Endothelial cell of umbilical vein (primary cell): ENCODE data around the gene CEP44. TPM values are rescaled to one million over a fixed set of nuclear protein-coding genes. Genes with fewer than 3 reads are reported as not detected.

Experiments
- BruUV-seq: library from RNA; stranded (reverse); fragments of 400-500 nt; replicated peaks from 2 replicates; lab custom pipeline; 2021; lab: Mats Ljungman, UMichigan
- CTCF ChIA-PET: fragments of 300-600, 350-600 bp; sonication (Branson Sonifier 250); formaldehyde crosslinking; loops from one replicate; lab custom pipeline; 2021; ENCODE audit warnings: antibody characterized with exemption, inconsistent platforms; lab: Charles Lee
- POLR2A ChIA-PET: fragments of 300-600, 350-600 bp; sonication (Branson Sonifier 250); formaldehyde crosslinking; loops from one replicate; lab custom pipeline; 2021; ENCODE audit warnings: antibody characterized with exemption, inconsistent platforms; lab: Charles Lee
- DNase-seq: peaks from one replicate; pipeline ENCODE4 v3.0.0-alpha.2; 2011; ENCODE audit warnings: low read depth, low spot score
- FAIRE-seq: peaks from 2 replicates; lab custom pipeline; 2011; peaks lifted over from hg19 to GRCh38; lab: Jason Lieb, UNC
- H2AFZ ChIP-seq: 2 replicates; pipeline ENCODE4 v1.6.0; 2012; ENCODE audit warnings: low read depth, low read length, control low read depth, inconsistent platforms
- H3K27ac ChIP-seq: 2 replicates; pipeline ENCODE4 v1.5.1; 2011; ENCODE audit warnings: low read depth, mild to moderate bottlenecking, control low read depth, low read length, moderate library complexity; ENCODE audit not compliant: insufficient read depth
- H3K27me3 ChIP-seq, 2 experiments: 2 replicates each; pipeline versions ENCODE4 v1.6.0 to v1.6.1; 2011; ENCODE audit warnings: low read length in 2 of 2, mixed read lengths in 1 of 2; ENCODE audit not compliant: control insufficient read depth in 2 of 2, insufficient read depth in 2 of 2
- H3K36me3 ChIP-seq, 2 experiments: 2 replicates in 1 of 2; 3 replicates in 1 of 2; pipeline ENCODE4 v1.5.1; 2011; ENCODE audit warnings: low read length in 2 of 2, mild to moderate bottlenecking in 1 of 2, moderate library complexity in 1 of 2; ENCODE audit not compliant: control insufficient read depth in 2 of 2, insufficient read depth in 2 of 2; ENCODE audit errors: extremely low read depth in 1 of 2
- H3K4me1 ChIP-seq: 3 replicates; pipeline ENCODE4 v1.5.1; 2011; ENCODE audit warnings: mild to moderate bottlenecking, low read length; ENCODE audit not compliant: control insufficient read depth, insufficient read depth; ENCODE audit errors: extremely low read depth
- H3K4me2 ChIP-seq: 2 replicates; pipeline ENCODE4 v1.6.1; 2011; ENCODE audit warnings: low read length, control low read depth, mixed read lengths; ENCODE audit not compliant: insufficient read depth
- H3K4me3 ChIP-seq, 3 experiments: fragments of 200-600 bp in 1 of 3; sonication (generic), shearing (Covaris generic) in 1 of 3; replicated peaks in 1 of 3; 2 replicates each; pipeline ENCODE4 v1.5.1; 2011 to 2016; ENCODE audit warnings: control low read depth in 3 of 3, low read length in 3 of 3, mild to moderate bottlenecking in 2 of 3, inconsistent platforms in 1 of 3, low read depth in 1 of 3, moderate library complexity in 1 of 3; ENCODE audit not compliant: insufficient read depth in 1 of 3
- H3K79me2 ChIP-seq: 2 replicates; pipeline ENCODE4 v1.6.0; 2012; ENCODE audit warnings: low read length, inconsistent platforms; ENCODE audit not compliant: control insufficient read depth, insufficient read depth
- H3K9ac ChIP-seq: replicated peaks from 2 replicates; pipeline ENCODE3; 2011; ENCODE audit warnings: low read length, control low read depth; ENCODE audit not compliant: insufficient read depth; ENCODE audit errors: extremely low read depth
- H3K9me1 ChIP-seq: replicated peaks from 3 replicates; pipeline ENCODE4 v1.6.0; 2011; ENCODE audit warnings: mild to moderate bottlenecking, low read length; ENCODE audit not compliant: control insufficient read depth, insufficient read depth; ENCODE audit errors: extremely low read depth
- H3K9me3 ChIP-seq: replicated peaks from 2 replicates; pipeline ENCODE4 v1.5.1; 2012; ENCODE audit warnings: low read length, inconsistent platforms; ENCODE audit not compliant: control insufficient read depth, insufficient read depth
- H4K20me1 ChIP-seq: replicated peaks from 2 replicates; pipeline ENCODE3; 2011; ENCODE audit warnings: mild to moderate bottlenecking, low read length; ENCODE audit not compliant: control insufficient read depth, insufficient read depth; ENCODE audit errors: extremely low read depth
- CTCF ChIP-seq, 2 donors: IDR thresholded peaks; 1 replicate in 1 of 2; 2 replicates in 1 of 2; pipeline ENCODE4 v1.5.1; 2011; ENCODE audit warnings: low read length in 2 of 2, mild to moderate bottlenecking in 2 of 2, moderate library complexity in 2 of 2, control low read depth in 1 of 2, inconsistent platforms in 1 of 2, low read depth in 1 of 2; ENCODE audit not compliant: insufficient read depth in 1 of 2; ENCODE audit errors: extremely low read depth in 1 of 2
- EZH2 ChIP-seq: IDR thresholded peaks from 2 replicates; pipeline ENCODE4 v1.6.1; 2012; ENCODE audit warnings: borderline replicate concordance, low read depth, mild to moderate bottlenecking, moderate library complexity, low read length, inconsistent platforms; ENCODE audit not compliant: severe bottlenecking
- FOS ChIP-seq: IDR thresholded peaks from 2 replicates; pipeline ENCODE4 v1.6.1; 2011; ENCODE audit warnings: mild to moderate bottlenecking, low read length, moderate library complexity, borderline replicate concordance; ENCODE audit not compliant: insufficient read depth
- GATA2 ChIP-seq: IDR thresholded peaks from 2 replicates; pipeline ENCODE4 v1.7.0; 2011; ENCODE audit warnings: low read depth, mild to moderate bottlenecking, moderate library complexity, mixed read lengths, low read length; ENCODE audit not compliant: insufficient read length, insufficient read depth
- JUN ChIP-seq: IDR thresholded peaks from 2 replicates; pipeline ENCODE4 v1.6.1; 2011; ENCODE audit warnings: borderline replicate concordance, low read depth; ENCODE audit not compliant: insufficient read length, insufficient read depth
- MYC ChIP-seq: IDR thresholded peaks from one replicate; pipeline ENCODE4 v1.6.1; 2011; ENCODE audit warnings: mild to moderate bottlenecking, low read depth, low read length
- POLR2A ChIP-seq: IDR thresholded peaks from 2 replicates; pipeline ENCODE4 v1.6.1; 2012; ENCODE audit warnings: low read depth, mild to moderate bottlenecking, control low read depth, low read length
- POLR2AphosphoS5 ChIP-seq: IDR thresholded peaks from 2 replicates; pipeline ENCODE4 v1.6.1; 2012; ENCODE audit warnings: low read depth, mild to moderate bottlenecking, control low read depth, low read length, moderate library complexity; ENCODE audit not compliant: insufficient read depth
- dilution Hi-C: fragments of 300-500 bp; cut with MboI; formaldehyde crosslinking; loops from one replicate; pipeline ENCODE4 v1.15.0; 2019; ENCODE audit warnings: low sequenced_read_pairs; ENCODE audit not compliant: extremely low pct_ligation_motif_present
- intact Hi-C: fragments of 100-400 bp; cut with micrococcal nuclease; formaldehyde crosslinking; loops from one replicate; pipeline ENCODE4 v1.10.0; 2022
- polyA plus RNA-seq, 4 experiments: library from polyadenylated mRNA; depleted of rRNA in 3 of 4; stranded (reverse) in 3 of 4; unstranded in 1 of 4; fragments of >200 nt; gene quantifications; 2 replicates each; pipeline versions ENCODE4 v1.2.1 to v1.2.3, GENCODE V29; 2011 to 2012; ENCODE audit warnings: missing spikeins in 1 of 4
- total RNA-seq: library from RNA; stranded (reverse); gene quantifications from 2 replicates; pipeline ENCODE4 v1.2.3, GENCODE V29; 2021
- TF ChIP-seq, protein P1 (sequence below): IDR thresholded peaks from 2 replicates; pipeline ENCODE4 v1.6.1; 2011; ENCODE audit not compliant: insufficient read depth, insufficient read length

CEP44 gene
- total and polyA plus RNA-seq, 2 donors (not counting 3 experiments of a cell fraction or from before 2014, with no cell fraction given): 2.0 to 13.0 TPM

DNA sequence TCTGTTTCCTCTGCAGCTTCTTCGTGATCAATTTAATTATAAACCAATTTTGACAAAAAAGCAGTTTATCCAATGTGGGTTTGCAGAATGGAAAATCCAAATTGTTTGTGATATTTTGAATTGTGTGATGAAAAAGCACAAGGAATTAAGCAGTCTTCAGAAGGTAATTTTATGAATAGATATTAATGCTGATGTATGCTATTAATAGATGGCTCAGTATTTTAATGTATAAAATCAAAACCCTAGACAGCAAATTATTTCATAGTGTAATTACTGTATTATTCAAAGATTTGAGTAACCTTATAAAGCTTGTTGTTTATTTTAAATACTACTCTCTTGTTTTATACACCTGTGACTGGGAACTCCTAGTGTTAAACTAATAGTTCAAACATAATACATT is 20.0 kb downstream of the CEP44 start:
- H3K9me1 ChIP-seq: no peaks in the 10 kb centered on the region
- H3K27ac ChIP-seq: no peak overlapping the region
- no peaks in the 10 kb centered on the region for H3K79me2 ChIP-seq
- no peaks in the 10 kb centered on the region for H4K20me1 ChIP-seq
- H3K4me3 ChIP-seq: no peak overlapping the region
- intact Hi-C loops: no loop called here
- no peak overlapping the region for H2AFZ ChIP-seq
- dilution Hi-C loops: no loop called here
- H3K9me3 ChIP-seq: no peaks in the 10 kb centered on the region
- POLR2A ChIA-PET: no interaction called here
- H3K27me3 ChIP-seq: no peaks in the 10 kb centered on the region
- H3K36me3 ChIP-seq: no peaks in the 10 kb centered on the region
- no peak for DNase-seq
- FAIRE-seq: no peak
- H3K9ac ChIP-seq: no peak overlapping the region
- H3K4me2 ChIP-seq: no peak overlapping the region
- CTCF ChIA-PET: no interaction called here
- TF ChIP-seq CTCF (IDR thresholded peaks at IDR 0.05; ENCODE audit: extremely low read depth in 1 of 2, insufficient read depth in 1 of 2, low read depth in 1 of 2, low read length in 2 of 2) (no peak), JUN (no peak)
- H3K4me1 ChIP-seq: no peaks in the 10 kb centered on the region
- BruUV-seq: no TSS peak

GRCh38 chr4:174304664-174305063 is 21.0 kb downstream of the CEP44 start:
- no peaks in the 10 kb centered on the region for H3K9me3 ChIP-seq
- H3K27ac ChIP-seq: no peak overlapping the region
- TF ChIP-seq CTCF (IDR thresholded peaks at IDR 0.05; ENCODE audit: extremely low read depth in 1 of 2, insufficient read depth in 1 of 2, low read depth in 1 of 2, low read length in 2 of 2) (no peak), GATA2 (no peak), EZH2 (no peak), MYC (no peak), JUN (no peak), POLR2A (no peak), FOS (no peak), POLR2AphosphoS5 (no peak)
- TF ChIP-seq, protein P1, sequence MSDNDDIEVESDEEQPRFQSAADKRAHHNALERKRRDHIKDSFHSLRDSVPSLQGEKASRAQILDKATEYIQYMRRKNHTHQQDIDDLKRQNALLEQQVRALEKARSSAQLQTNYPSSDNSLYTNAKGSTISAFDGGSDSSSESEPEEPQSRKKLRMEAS: no peak
- H3K4me2 ChIP-seq: no peak overlapping the region
- POLR2A ChIA-PET: no interaction called here
- H4K20me1 ChIP-seq: no peaks in the 10 kb centered on the region
- H3K36me3 ChIP-seq: no peaks in the 10 kb centered on the region
- no peaks in the 10 kb centered on the region for H3K9me1 ChIP-seq
- BruUV-seq: no TSS peak
- no peaks in the 10 kb centered on the region for H3K27me3 ChIP-seq
- CTCF ChIA-PET: no interaction called here
- H3K4me1 ChIP-seq: no peaks in the 10 kb centered on the region
- no peak overlapping the region for H3K9ac ChIP-seq
- no peak overlapping the region for H2AFZ ChIP-seq
- DNase-seq: no peak
- no peak overlapping the region for H3K4me3 ChIP-seq
- dilution Hi-C loops (no loop called here), intact Hi-C loops (no loop called here)
- no peaks in the 10 kb centered on the region for H3K79me2 ChIP-seq
- FAIRE-seq: no peak
